Measurements from ENCODE around the gene PKLR.

The PKLR gene

DNA sequence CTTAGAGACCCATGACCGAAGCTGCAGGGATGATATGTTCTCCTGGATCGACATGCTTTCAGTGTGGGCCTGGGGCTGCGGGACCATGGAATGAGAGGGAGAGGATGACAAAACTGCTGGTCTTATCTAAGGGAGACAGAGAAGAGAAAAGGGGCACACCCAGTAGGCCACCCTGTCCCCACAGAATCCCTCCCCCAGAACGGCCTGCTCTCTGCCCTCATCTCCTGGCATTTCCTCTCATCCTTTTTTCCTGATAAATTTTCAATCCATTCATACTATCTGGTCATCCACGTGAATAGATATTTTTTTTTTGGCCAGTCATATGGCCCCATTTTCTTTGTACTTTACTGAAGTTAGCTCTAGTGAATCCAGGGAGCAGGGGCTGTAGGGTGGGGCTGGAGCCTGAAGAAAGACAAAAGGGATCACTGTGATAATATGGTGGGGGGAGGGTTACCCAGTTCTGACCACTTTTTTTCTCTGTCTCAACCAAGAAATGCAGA is at the start of gene PKLR:
Gene PKLR, minus strand, starts transcription at position 97 of the 500 bp plus-strand sequence. Its CDS starts 43 bp downstream, at position 54.
- Histone ChIP-seq H3K9me2 (ENCODE audit: low read depth, low read length) (no peaks in the 10 kb centered on the region), H3K27ac (ENCODE audit: low read depth, low read length, poor library complexity, severe bottlenecking) (no peak within 1 kb of the TSS), H3K36me3 (ENCODE audit: insufficient read depth, low read length) (no peaks in the 10 kb centered on the region), H3F3A (ENCODE audit: insufficient read depth, low read length) (no peaks in the 10 kb centered on the region), H3K79me2 (ENCODE audit: insufficient read depth, low read length) (no peaks in the 10 kb centered on the region), H3K4me3 (ENCODE audit: low read depth, low read length, poor library complexity, severe bottlenecking) (no peak within 1 kb of the TSS), H3K27me3 (ENCODE audit: insufficient read depth, low read length) (no peaks in the 10 kb centered on the region), H3K9ac (ENCODE audit: low read length) (no peak within 1 kb of the TSS), H4K20me1 (ENCODE audit: insufficient read depth, low read length) (no peaks in the 10 kb centered on the region), H3K9me3 (ENCODE audit: low read length) (no peaks in the 10 kb centered on the region), H2AFZ (ENCODE audit: low read length) (no peak within 1 kb of the TSS), H3K4me2 (ENCODE audit: low read length) (no peak within 1 kb of the TSS), H3K4me1 (ENCODE audit: insufficient read depth, low read length, severe bottlenecking) (peaks cover 23% of the 10 kb centered on the region)
- TF ChIP-seq EZH2 (IDR thresholded peaks at IDR 0.05; ENCODE audit: borderline replicate concordance, low read length), result no peak
- TF ChIP-seq CTCF (IDR thresholded peaks at IDR 0.05; ENCODE audit: low read length), result no peak

GRCh38 chr1:155342842-155343241 is 41.6 kb upstream of the PKLR start:
- no peak for TF ChIP-seq CTCF (IDR thresholded peaks at IDR 0.05; ENCODE audit: low read length)
- no peaks in the 10 kb centered on the region for H3F3A ChIP-seq (ENCODE audit: insufficient read depth, low read length)
- no peaks in the 10 kb centered on the region for H4K20me1 ChIP-seq (ENCODE audit: insufficient read depth, low read length)
- no peak overlapping the region for H3K4me3 ChIP-seq (ENCODE audit: low read depth, low read length, poor library complexity, severe bottlenecking)
- no peaks in the 10 kb centered on the region for H3K4me1 ChIP-seq (ENCODE audit: insufficient read depth, low read length, severe bottlenecking)
- H3K79me2 ChIP-seq (ENCODE audit: insufficient read depth, low read length), result no peaks in the 10 kb centered on the region
- H2AFZ ChIP-seq (ENCODE audit: low read length), result no peak overlapping the region
- no peak overlapping the region for H3K4me2 ChIP-seq (ENCODE audit: low read length)
- H3K27ac ChIP-seq (ENCODE audit: low read depth, low read length, poor library complexity, severe bottlenecking), result no peak overlapping the region
- peaks cover 91% of the 10 kb centered on the region for H3K36me3 ChIP-seq (ENCODE audit: insufficient read depth, low read length)
- H3K9me3 ChIP-seq (ENCODE audit: low read length), result no peaks in the 10 kb centered on the region
- no peaks in the 10 kb centered on the region for H3K27me3 ChIP-seq (ENCODE audit: insufficient read depth, low read length)
- no peaks in the 10 kb centered on the region for H3K9me2 ChIP-seq (ENCODE audit: low read depth, low read length)
- H3K9ac ChIP-seq (ENCODE audit: low read length), result no peak overlapping the region

GRCh38 chr1:155339515-155340097 is 38.4 kb upstream of the PKLR start:
- Histone ChIP-seq H3K36me3 (ENCODE audit: insufficient read depth, low read length) (peaks cover 94% of the 10 kb centered on the region), H3K27ac (ENCODE audit: low read depth, low read length, poor library complexity, severe bottlenecking) (no peak overlapping the region)

More at GRCh38 chr1:155339515-155340097, 38.4 kb upstream of the PKLR start:
- Histone ChIP-seq H3K4me3 (ENCODE audit: low read depth, low read length, poor library complexity, severe bottlenecking) (no peak overlapping the region), H4K20me1 (ENCODE audit: insufficient read depth, low read length) (no peaks in the 10 kb centered on the region), H3K9me3 (ENCODE audit: low read length) (no peaks in the 10 kb centered on the region), H3K9ac (ENCODE audit: low read length) (no peak overlapping the region), H3K4me2 (ENCODE audit: low read length) (no peak overlapping the region), H3K79me2 (ENCODE audit: insufficient read depth, low read length) (no peaks in the 10 kb centered on the region), H2AFZ (ENCODE audit: low read length) (no peak overlapping the region), H3K27me3 (ENCODE audit: insufficient read depth, low read length) (no peaks in the 10 kb centered on the region), H3F3A (ENCODE audit: insufficient read depth, low read length) (no peaks in the 10 kb centered on the region), H3K4me1 (ENCODE audit: insufficient read depth, low read length, severe bottlenecking) (no peaks in the 10 kb centered on the region), H3K9me2 (ENCODE audit: low read depth, low read length) (no peaks in the 10 kb centered on the region)
- TF ChIP-seq EZH2 (IDR thresholded peaks at IDR 0.05; ENCODE audit: borderline replicate concordance, low read length) (no peak), CTCF (IDR thresholded peaks at IDR 0.05; ENCODE audit: low read length) (no peak)

All from OCI-LY1 (cell line).